Suppressor macrophage (primary cell): Measurements from ENCODE around the gene PCDHB7.
"Not testable (repeated sequence)": the region's sequence is repeated elsewhere in the genome, so short reads cannot be mapped to it uniquely, and the experiment has no call there.

ENCODE experiments used
- DNase-seq, 4 experiments: peaks; one replicate each; pipeline ENCODE4 v3.0.0-alpha.2; 2020 to 2022

Gene PCDHB7

GRCh38 chr5:141224844-141225243, 52.4 kb downstream of the PCDHB7 start:
- DNase-seq: not testable (repeated sequence)

GRCh38 chr5:141225421-141225820, 53.0 kb downstream of the PCDHB7 start:
- DNase-seq: not testable (repeated sequence)
